Measurements from ENCODE around the gene PLSCR4. TPM values are rescaled to one million over a fixed set of nuclear protein-coding genes. Genes with fewer than 3 reads are reported as not detected.
A peak's percentile ranks its signal among the peaks of the same experiment; 100 is the strongest.

Gene PLSCR4
- total RNA-seq, 4 donors from 2014 or later = 22.8 to 27.5 (median 25.7) TPM

DNA sequence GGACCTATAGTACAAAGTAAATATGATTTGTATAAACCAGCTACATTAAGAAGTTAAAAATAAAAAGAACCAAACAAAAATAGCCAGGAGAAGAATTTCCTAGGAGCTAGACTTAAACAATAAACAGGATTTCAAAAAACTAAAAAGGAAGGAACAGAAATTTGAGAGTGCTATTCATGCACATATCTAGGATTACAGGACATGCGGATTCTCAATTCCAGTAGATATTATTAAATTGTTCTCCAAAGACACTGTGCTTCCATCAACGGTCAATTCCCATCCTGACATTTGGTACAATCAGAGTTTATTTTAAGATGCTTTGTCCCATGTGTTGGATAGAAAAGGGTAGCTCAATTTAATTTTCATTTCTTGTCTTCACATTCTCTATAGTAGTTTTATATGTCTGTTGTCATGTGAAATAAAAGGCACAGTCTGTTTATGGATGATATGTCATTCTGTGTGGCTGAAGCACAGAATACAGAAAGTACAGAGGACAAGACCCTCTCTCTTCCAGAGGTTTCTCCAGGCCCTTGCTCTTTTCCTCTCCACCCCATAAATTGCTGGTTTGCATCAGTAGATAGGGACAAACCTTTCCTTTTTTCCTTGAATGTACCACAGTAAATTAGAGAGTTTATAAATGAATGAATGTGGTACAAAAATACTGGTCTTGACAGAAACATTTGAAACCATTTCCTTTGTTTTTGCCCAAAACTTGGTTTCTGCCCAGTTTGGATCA, 93.4 kb downstream of the PLSCR4 start:
- TF ChIP-seq, protein P1, sequence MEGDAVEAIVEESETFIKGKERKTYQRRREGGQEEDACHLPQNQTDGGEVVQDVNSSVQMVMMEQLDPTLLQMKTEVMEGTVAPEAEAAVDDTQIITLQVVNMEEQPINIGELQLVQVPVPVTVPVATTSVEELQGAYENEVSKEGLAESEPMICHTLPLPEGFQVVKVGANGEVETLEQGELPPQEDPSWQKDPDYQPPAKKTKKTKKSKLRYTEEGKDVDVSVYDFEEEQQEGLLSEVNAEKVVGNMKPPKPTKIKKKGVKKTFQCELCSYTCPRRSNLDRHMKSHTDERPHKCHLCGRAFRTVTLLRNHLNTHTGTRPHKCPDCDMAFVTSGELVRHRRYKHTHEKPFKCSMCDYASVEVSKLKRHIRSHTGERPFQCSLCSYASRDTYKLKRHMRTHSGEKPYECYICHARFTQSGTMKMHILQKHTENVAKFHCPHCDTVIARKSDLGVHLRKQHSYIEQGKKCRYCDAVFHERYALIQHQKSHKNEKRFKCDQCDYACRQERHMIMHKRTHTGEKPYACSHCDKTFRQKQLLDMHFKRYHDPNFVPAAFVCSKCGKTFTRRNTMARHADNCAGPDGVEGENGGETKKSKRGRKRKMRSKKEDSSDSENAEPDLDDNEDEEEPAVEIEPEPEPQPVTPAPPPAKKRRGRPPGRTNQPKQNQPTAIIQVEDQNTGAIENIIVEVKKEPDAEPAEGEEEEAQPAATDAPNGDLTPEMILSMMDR (IDR thresholded peaks at IDR 0.05) = no peak
- TF ChIP-seq POLR2A (IDR thresholded peaks at IDR 0.05) = no peak
- H3K4me3 ChIP-seq = peak overlapping the region in 2 of 4 donors; percentile 28 to 44
- peaks cover 0 to 25% (median 3%) of the 10 kb centered on the region in 4 donors for H3K4me1 ChIP-seq
- no peaks in the 10 kb centered on the region for H3K9me3 ChIP-seq
- no peak for DNase-seq
- H3K27me3 ChIP-seq = no peaks in the 10 kb centered on the region
- H3K27ac ChIP-seq = peak overlapping the region in 3 of 4 donors; percentile 49 to 71 (median 69)
- no peaks in the 10 kb centered on the region for H3K36me3 ChIP-seq

DNA sequence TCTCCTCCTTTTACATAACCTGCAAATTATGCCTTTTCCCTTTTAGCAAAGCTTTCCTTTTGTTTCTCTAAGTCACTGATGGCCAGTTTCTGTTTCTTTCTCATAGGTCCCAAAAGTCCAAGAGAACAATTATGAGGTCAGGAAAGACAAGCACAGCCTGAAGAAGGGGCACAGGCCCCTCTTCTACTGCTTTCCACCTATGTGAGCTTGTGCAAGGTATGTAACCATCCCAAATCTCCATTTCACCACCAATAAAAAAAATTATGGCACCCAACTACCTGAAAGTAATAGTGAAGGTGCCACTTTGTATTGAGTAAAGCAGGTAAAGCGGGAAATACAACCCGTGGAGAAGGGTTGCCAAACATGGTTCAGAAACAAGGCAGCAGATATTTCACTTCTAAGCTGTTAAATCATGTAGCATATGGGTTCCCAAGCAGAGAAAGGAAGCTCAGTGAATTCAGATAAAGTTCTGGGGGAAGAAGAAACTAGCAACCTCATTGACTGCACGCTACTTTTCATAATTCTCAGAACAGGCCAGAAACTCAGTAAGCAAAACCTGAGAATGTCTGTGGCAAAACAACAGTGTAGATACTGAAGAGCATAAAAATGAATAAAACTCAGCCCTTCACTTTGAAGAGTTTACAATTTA, 94.1 kb downstream of the PLSCR4 start:
- TF ChIP-seq POLR2A (IDR thresholded peaks at IDR 0.05) = no peak
- TF ChIP-seq, protein P1 (IDR thresholded peaks at IDR 0.05) = no peak
- no peaks in the 10 kb centered on the region for H3K9me3 ChIP-seq
- H3K27ac ChIP-seq = peak overlapping the region in 3 of 4 donors; percentile 49 to 71 (median 69)
- H3K4me3 ChIP-seq = peak overlapping the region in 2 of 4 donors; percentile 28 to 44
- DNase-seq = no peak
- no peaks in the 10 kb centered on the region for H3K36me3 ChIP-seq
- H3K4me1 ChIP-seq = peaks cover 0 to 25% (median 3%) of the 10 kb centered on the region in 4 donors
- H3K27me3 ChIP-seq = no peaks in the 10 kb centered on the region

DNA sequence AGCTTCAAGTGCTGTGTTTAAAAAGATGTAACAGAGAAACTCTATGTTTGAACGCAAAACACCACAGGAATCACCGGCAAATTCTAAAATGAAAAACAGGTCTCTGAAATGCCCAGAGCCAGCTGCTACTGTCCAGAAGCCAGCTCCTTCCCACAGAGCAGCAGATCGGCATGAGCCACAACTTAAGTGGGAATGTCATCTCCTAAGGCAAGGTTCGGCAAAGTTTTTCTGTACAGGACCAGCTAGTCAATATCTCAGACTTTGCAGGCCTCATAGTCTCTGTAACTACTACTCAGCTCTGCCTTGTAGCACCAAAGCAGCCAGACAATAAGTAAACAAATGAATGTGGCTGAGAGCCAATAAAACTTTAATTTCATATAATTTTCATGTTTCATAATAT, 94.8 kb downstream of the PLSCR4 start:
- no peak for DNase-seq
- Histone ChIP-seq H3K9me3 (no peaks in the 10 kb centered on the region), H3K27ac (peak overlapping the region; percentile 3 to 71 (median 59)), H3K4me3 (peak overlapping the region in 3 of 4 donors; percentile 1 to 44 (median 28)), H3K36me3 (no peaks in the 10 kb centered on the region), H3K4me1 (peaks cover 0 to 25% (median 2%) of the 10 kb centered on the region in 4 donors), H3K27me3 (no peaks in the 10 kb centered on the region)
- no peak for TF ChIP-seq POLR2A (IDR thresholded peaks at IDR 0.05)
- TF ChIP-seq, protein P1 (IDR thresholded peaks at IDR 0.05) = no peak

DNA sequence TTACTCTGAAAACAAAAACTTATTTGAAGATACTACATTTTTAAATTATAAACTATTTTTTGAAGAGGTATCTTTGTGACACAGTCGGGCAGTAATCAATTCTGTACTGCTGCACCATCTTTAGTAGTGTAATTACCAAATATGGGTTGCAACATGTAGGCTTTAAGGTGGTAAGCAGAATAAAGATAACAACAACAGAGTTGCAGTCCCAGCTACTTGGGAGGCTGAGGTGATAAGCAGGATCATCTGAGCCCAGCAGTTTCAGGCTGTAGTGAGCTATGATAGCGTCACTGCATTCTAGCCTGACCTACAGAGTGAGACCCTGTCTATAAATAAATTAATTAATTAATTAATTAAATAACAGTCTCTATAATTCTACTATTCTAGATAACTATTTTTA, 95.9 kb downstream of the PLSCR4 start:
- DNase-seq = no peak
- Histone ChIP-seq H3K4me1 (peaks cover 0 to 25% (median 0%) of the 10 kb centered on the region in 4 donors), H3K27ac (peak overlapping the region in 2 of 4 donors; percentile 29 to 44), H3K27me3 (no peaks in the 10 kb centered on the region), H3K36me3 (no peaks in the 10 kb centered on the region), H3K9me3 (no peaks in the 10 kb centered on the region), H3K4me3 (peak overlapping the region in 2 of 4 donors; percentile 0 to 25)
- TF ChIP-seq, protein P1 (IDR thresholded peaks at IDR 0.05) = no peak
- TF ChIP-seq POLR2A (IDR thresholded peaks at IDR 0.05) = no peak

DNA sequence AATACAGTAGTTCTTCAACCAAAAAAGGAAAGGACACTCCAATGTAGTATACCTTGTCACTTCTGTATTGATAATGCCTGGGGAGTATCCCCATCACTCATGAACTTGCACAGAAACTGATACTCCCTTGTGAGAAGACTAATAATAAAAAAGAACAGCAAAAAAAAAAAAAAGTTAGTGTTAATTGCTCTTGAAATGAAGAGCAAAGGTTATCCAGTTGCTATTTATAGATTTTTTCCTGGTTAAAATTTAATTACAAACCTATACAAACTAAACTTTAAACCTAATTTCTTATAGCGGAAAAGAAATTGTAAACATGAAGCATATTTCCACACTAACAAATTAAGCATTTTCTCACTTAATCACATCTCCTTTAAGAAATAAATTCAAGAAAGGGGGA, 96.6 kb downstream of the PLSCR4 start:
- H3K9me3 ChIP-seq = no peaks in the 10 kb centered on the region
- no peaks in the 10 kb centered on the region for H3K27me3 ChIP-seq
- peaks cover 0 to 25% (median 0%) of the 10 kb centered on the region in 4 donors for H3K4me1 ChIP-seq
- peak overlapping the region in 1 of 4 donors; percentile 13 for H3K27ac ChIP-seq
- no peak for DNase-seq
- TF ChIP-seq, protein P1 (IDR thresholded peaks at IDR 0.05) = no peak
- TF ChIP-seq POLR2A (IDR thresholded peaks at IDR 0.05) = no peak
- no peaks in the 10 kb centered on the region for H3K36me3 ChIP-seq
- H3K4me3 ChIP-seq = peak overlapping the region in 2 of 4 donors; percentile 0 to 25
